ENCODE data around the gene CNTNAP2. TPM values are rescaled to one million over a fixed set of nuclear protein-coding genes. Genes with fewer than 3 reads are reported as not detected.
A peak's percentile ranks its signal among the peaks of the same experiment; 100 is the strongest.
"Not testable (repeated sequence)": the region's sequence is repeated elsewhere in the genome, so short reads cannot be mapped to it uniquely, and the experiment has no call there.

CNTNAP2 gene
- total and polyA plus RNA-seq, 4 donors: 41.3 to 127 (median 67.8) TPM

GRCh38 chr7:147081117-147081516 is 964.5 kb downstream of the CNTNAP2 start:
- 100% methylated on average over 1 of the region's 7 CpGs for WGBS (ENCODE audit: insufficient coverage)
- H3K4me1 ChIP-seq (ENCODE audit: control insufficient read depth, insufficient read depth, low read length): no peaks in the 10 kb centered on the region
- H3K36me3 ChIP-seq (ENCODE audit: control insufficient read depth, insufficient read depth, low read length): no peaks in the 10 kb centered on the region
- peak in 1 of 6 donors; percentile 90 for DNase-seq (ENCODE audit: low read depth in 4 of 6, low spot score in 6 of 6)
- H3K27ac ChIP-seq (ENCODE audit: low read depth, low read length): no peak overlapping the region
- no peak overlapping the region for H3K4me3 ChIP-seq (ENCODE audit: low read depth, low read length)
- no peaks in the 10 kb centered on the region for H3K27me3 ChIP-seq (ENCODE audit: control insufficient read depth, insufficient read depth, low read length)
- no peaks in the 10 kb centered on the region for H3K9me3 ChIP-seq (ENCODE audit: control insufficient read depth, insufficient read depth, low read length)

DNA sequence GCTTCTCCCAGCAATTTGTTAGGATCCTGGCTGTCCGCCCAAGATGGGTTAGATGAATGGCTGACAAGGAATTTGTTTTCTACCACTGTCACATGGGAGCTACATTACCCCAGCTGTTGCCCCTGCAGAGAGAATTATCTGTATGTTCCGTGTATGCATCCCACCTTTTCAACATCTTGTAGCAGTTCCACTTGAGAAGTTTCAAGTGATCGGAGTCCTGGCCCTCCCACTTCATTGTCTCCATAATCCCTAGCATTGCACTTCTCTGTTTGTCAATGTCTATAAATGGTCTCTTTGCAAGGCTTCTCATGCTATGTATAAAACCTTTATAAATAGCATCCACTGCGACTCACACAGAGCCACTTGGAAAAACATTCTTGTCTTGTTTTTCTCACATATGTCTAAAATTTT is 972.5 kb downstream of the CNTNAP2 start:
- Histone ChIP-seq H3K27me3 (ENCODE audit: control insufficient read depth, insufficient read depth, low read length) (no peaks in the 10 kb centered on the region), H3K4me1 (ENCODE audit: control insufficient read depth, insufficient read depth, low read length) (no peaks in the 10 kb centered on the region), H3K27ac (ENCODE audit: low read depth, low read length) (no peak overlapping the region), H3K9me3 (ENCODE audit: control insufficient read depth, insufficient read depth, low read length) (no peaks in the 10 kb centered on the region), H3K36me3 (ENCODE audit: control insufficient read depth, insufficient read depth, low read length) (no peaks in the 10 kb centered on the region), H3K4me3 (ENCODE audit: low read depth, low read length) (no peak overlapping the region)
- peak in 1 of 6 donors; percentile 68 for DNase-seq (ENCODE audit: low read depth in 4 of 6, low spot score in 6 of 6)
- WGBS (ENCODE audit: insufficient coverage): 61% methylated on average over 3 of the region's 4 CpGs

DNA sequence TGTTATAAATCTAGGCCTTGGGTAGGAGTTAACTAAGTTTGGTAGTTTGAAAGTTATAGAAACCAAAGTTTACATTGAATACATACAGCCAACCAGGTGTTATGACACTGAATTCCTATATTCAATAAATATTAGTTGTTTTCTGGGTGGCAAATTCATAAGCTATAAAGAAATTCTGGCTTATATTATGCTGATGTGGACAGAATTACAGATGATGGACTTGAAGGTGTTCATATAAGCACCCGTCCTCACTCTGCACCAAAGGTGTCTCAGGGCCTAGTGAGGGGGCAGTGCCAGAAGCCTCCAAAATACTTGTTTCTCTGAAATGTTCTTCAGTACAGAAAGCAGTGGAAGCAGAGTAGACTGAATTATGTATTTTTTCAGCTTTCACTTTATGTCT is 973.0 kb downstream of the CNTNAP2 start:
- DNase-seq (ENCODE audit: low read depth in 4 of 6, low spot score in 6 of 6): no peak
- H3K4me3 ChIP-seq (ENCODE audit: low read depth, low read length): no peak overlapping the region
- no peak overlapping the region for H3K27ac ChIP-seq (ENCODE audit: low read depth, low read length)

GRCh38 chr7:147096629-147097028 is 980.0 kb downstream of the CNTNAP2 start:
- H3K36me3 ChIP-seq (ENCODE audit: control insufficient read depth, insufficient read depth, low read length): no peaks in the 10 kb centered on the region
- no peaks in the 10 kb centered on the region for H3K4me1 ChIP-seq (ENCODE audit: control insufficient read depth, insufficient read depth, low read length)
- H3K4me3 ChIP-seq (ENCODE audit: low read depth, low read length): no peak overlapping the region
- H3K27me3 ChIP-seq (ENCODE audit: control insufficient read depth, insufficient read depth, low read length): no peaks in the 10 kb centered on the region
- H3K27ac ChIP-seq (ENCODE audit: low read depth, low read length): no peak overlapping the region
- WGBS (ENCODE audit: insufficient coverage): no CpG with 5 or more reads among the region's 2 CpGs
- DNase-seq (ENCODE audit: low read depth in 4 of 6, low spot score in 6 of 6): no peak
- H3K9me3 ChIP-seq (ENCODE audit: control insufficient read depth, insufficient read depth, low read length): no peaks in the 10 kb centered on the region

More for the DNA sequence above, 973.0 kb downstream of the CNTNAP2 start:
- Histone ChIP-seq H3K4me1 (ENCODE audit: control insufficient read depth, insufficient read depth, low read length) (no peaks in the 10 kb centered on the region), H3K9me3 (ENCODE audit: control insufficient read depth, insufficient read depth, low read length) (no peaks in the 10 kb centered on the region), H3K27me3 (ENCODE audit: control insufficient read depth, insufficient read depth, low read length) (no peaks in the 10 kb centered on the region), H3K36me3 (ENCODE audit: control insufficient read depth, insufficient read depth, low read length) (no peaks in the 10 kb centered on the region)
- no CpG with 5 or more reads among the region's 1 CpG for WGBS (ENCODE audit: insufficient coverage)

DNA sequence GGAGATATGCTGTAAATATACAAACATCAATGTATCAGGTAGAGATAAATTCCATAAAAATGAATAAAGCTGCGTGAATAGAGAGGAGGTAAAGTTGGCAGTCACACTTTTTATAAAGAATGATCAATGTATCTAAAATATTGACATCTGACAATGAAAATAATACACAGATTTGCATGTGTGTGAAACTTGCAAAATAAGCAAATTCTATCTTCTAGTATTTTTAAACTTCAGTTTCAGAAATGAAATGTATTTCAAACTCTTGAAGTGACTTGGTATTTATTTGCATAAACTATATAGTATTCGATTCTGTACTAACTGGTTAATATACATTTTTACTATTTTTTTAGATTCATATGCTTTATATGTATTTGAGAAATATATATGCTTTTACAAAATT is 986.6 kb downstream of the CNTNAP2 start:
- H3K9me3 ChIP-seq (ENCODE audit: control insufficient read depth, insufficient read depth, low read length): no peaks in the 10 kb centered on the region
- no CpG with 5 or more reads among the region's 2 CpGs for WGBS (ENCODE audit: insufficient coverage)
- no peaks in the 10 kb centered on the region for H3K36me3 ChIP-seq (ENCODE audit: control insufficient read depth, insufficient read depth, low read length)
- no peaks in the 10 kb centered on the region for H3K4me1 ChIP-seq (ENCODE audit: control insufficient read depth, insufficient read depth, low read length)
- DNase-seq (ENCODE audit: low read depth in 4 of 6, low spot score in 6 of 6): no peak
- no peak overlapping the region for H3K4me3 ChIP-seq (ENCODE audit: low read depth, low read length)
- no peak overlapping the region for H3K27ac ChIP-seq (ENCODE audit: low read depth, low read length)
- no peaks in the 10 kb centered on the region for H3K27me3 ChIP-seq (ENCODE audit: control insufficient read depth, insufficient read depth, low read length)

GRCh38 chr7:147106746-147107145 is 990.1 kb downstream of the CNTNAP2 start:
- Histone ChIP-seq H3K4me3 (ENCODE audit: low read depth, low read length) (no peak overlapping the region), H3K27me3 (ENCODE audit: control insufficient read depth, insufficient read depth, low read length) (no peaks in the 10 kb centered on the region), H3K4me1 (ENCODE audit: control insufficient read depth, insufficient read depth, low read length) (no peaks in the 10 kb centered on the region), H3K9me3 (ENCODE audit: control insufficient read depth, insufficient read depth, low read length) (no peaks in the 10 kb centered on the region), H3K27ac (ENCODE audit: low read depth, low read length) (no peak overlapping the region), H3K36me3 (ENCODE audit: control insufficient read depth, insufficient read depth, low read length) (no peaks in the 10 kb centered on the region)
- no CpG with 5 or more reads among the region's 2 CpGs for WGBS (ENCODE audit: insufficient coverage)
- peak in 1 of 6 donors; percentile 53 for DNase-seq (ENCODE audit: low read depth in 4 of 6, low spot score in 6 of 6)

DNA sequence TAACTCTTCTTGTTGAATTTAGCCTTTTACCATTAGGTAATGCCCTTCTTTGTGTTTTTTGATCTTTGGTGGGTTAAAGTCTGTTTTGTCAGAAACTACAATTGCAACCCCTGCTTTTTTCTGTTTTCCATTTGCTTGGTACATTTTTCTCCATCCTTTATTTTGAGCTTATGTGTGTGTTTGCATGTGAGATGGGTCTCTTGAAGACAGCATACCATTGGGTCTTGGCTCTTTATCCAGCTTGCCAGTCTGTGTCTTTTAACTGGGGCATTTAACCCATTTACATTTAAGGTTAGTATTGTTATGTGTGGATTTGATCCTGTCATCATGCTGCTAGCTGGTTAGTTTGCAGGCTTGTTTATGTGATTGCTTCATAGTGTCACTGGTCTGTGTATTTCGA is 997.9 kb downstream of the CNTNAP2 start:
- not testable (repeated sequence) for H3K9me3 ChIP-seq (ENCODE audit: control insufficient read depth, insufficient read depth, low read length); DNase-seq (ENCODE audit: low read depth in 4 of 6, low spot score in 6 of 6); H3K27me3 ChIP-seq (ENCODE audit: control insufficient read depth, insufficient read depth, low read length); H3K27ac ChIP-seq (ENCODE audit: low read depth, low read length); H3K36me3 ChIP-seq (ENCODE audit: control insufficient read depth, insufficient read depth, low read length); H3K4me1 ChIP-seq (ENCODE audit: control insufficient read depth, insufficient read depth, low read length); H3K4me3 ChIP-seq (ENCODE audit: low read depth, low read length)
- no CpG with 5 or more reads among the region's 1 CpG for WGBS (ENCODE audit: insufficient coverage)

- WGBS (ENCODE audit: insufficient coverage): no CpG with 5 or more reads among the region's 2 CpGs
- H3K9me3 ChIP-seq (ENCODE audit: control insufficient read depth, insufficient read depth, low read length): no peaks in the 10 kb centered on the region
- no peaks in the 10 kb centered on the region for H3K4me1 ChIP-seq (ENCODE audit: control insufficient read depth, insufficient read depth, low read length)
- no peaks in the 10 kb centered on the region for H3K27me3 ChIP-seq (ENCODE audit: control insufficient read depth, insufficient read depth, low read length)
- no peaks in the 10 kb centered on the region for H3K36me3 ChIP-seq (ENCODE audit: control insufficient read depth, insufficient read depth, low read length)
- peak in 1 of 6 donors; percentile 8 for DNase-seq (ENCODE audit: low read depth in 4 of 6, low spot score in 6 of 6)
- no peak overlapping the region for H3K4me3 ChIP-seq (ENCODE audit: low read depth, low read length)
- no peak overlapping the region for H3K27ac ChIP-seq (ENCODE audit: low read depth, low read length)
Measured at GRCh38 chr7:147136352-147136751, 1019.8 kb downstream of the CNTNAP2 start.

DNA sequence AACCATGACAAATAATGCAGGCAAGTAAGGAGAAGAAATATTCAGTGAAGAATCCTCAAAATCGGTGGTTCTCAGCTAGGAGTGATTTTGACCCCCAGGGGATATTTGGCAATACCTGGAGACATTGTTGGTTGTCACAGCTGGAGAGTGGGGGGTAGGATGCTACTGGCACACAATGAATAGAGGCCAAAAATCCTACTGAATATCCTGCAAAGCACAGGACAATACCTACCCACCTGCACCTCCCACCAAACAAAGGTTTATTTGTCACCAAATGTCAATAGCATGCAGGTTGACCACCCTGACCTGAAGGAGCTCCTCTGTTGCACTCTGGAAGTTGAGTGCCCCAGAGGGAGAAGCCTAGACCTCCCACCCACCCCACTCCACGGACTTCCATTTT is 1028.6 kb downstream of the CNTNAP2 start:
- Histone ChIP-seq H3K36me3 (ENCODE audit: control insufficient read depth, insufficient read depth, low read length) (no peaks in the 10 kb centered on the region), H3K4me3 (ENCODE audit: low read depth, low read length) (no peak overlapping the region), H3K27me3 (ENCODE audit: control insufficient read depth, insufficient read depth, low read length) (no peaks in the 10 kb centered on the region), H3K27ac (ENCODE audit: low read depth, low read length) (no peak overlapping the region), H3K4me1 (ENCODE audit: control insufficient read depth, insufficient read depth, low read length) (no peaks in the 10 kb centered on the region), H3K9me3 (ENCODE audit: control insufficient read depth, insufficient read depth, low read length) (no peaks in the 10 kb centered on the region)
- no CpG with 5 or more reads among the region's 2 CpGs for WGBS (ENCODE audit: insufficient coverage)
- no peak for DNase-seq (ENCODE audit: low read depth in 4 of 6, low spot score in 6 of 6)

DNA sequence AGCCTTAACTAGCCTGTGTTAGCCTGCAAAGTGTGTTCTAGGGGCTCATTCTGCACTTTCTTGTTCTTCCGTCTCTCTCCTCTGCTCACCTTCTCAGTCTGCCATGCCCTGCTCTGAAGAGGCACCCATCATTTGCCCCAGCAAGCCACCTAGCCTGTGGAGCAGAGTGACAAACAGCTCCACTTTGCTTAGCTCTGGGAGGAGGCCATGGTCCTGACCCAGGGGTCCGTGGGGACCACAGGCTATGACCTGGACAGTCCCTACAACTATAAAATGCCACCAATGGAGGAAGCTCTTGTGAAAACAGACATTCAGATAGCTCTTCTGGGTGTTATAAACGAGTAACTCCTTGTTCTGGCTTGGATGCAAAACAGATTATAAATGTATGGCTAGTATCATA is 1029.6 kb downstream of the CNTNAP2 start:
- no peak overlapping the region for H3K4me3 ChIP-seq (ENCODE audit: low read depth, low read length)
- 100% methylated on average over 1 of the region's 3 CpGs for WGBS (ENCODE audit: insufficient coverage)

More for the DNA sequence above, 1029.6 kb downstream of the CNTNAP2 start:
- DNase-seq (ENCODE audit: low read depth in 4 of 6, low spot score in 6 of 6): no peak
- Histone ChIP-seq H3K4me1 (ENCODE audit: control insufficient read depth, insufficient read depth, low read length) (no peaks in the 10 kb centered on the region), H3K27ac (ENCODE audit: low read depth, low read length) (no peak overlapping the region), H3K27me3 (ENCODE audit: control insufficient read depth, insufficient read depth, low read length) (no peaks in the 10 kb centered on the region), H3K36me3 (ENCODE audit: control insufficient read depth, insufficient read depth, low read length) (no peaks in the 10 kb centered on the region), H3K9me3 (ENCODE audit: control insufficient read depth, insufficient read depth, low read length) (no peaks in the 10 kb centered on the region)
